Neural progenitor cell (in vitro differentiated cells): ENCODE measurements around the gene IL16.

Experiments used
- CTCF ChIP-seq: fragments of 200-600 bp; sonication (generic); IDR thresholded peaks from 2 replicates; pipeline ENCODE4 v1.5.1; 2017; ENCODE audit warnings: antibody characterized with exemption, mild to moderate bottlenecking
- EZH2phosphoT487 ChIP-seq: fragments of 200-600 bp; sonication (generic); IDR thresholded peaks from 2 replicates; pipeline ENCODE4 v1.6.1; 2017; ENCODE audit warnings: antibody characterized with exemption

- TF ChIP-seq CTCF: no peak
- no peak for TF ChIP-seq EZH2phosphoT487
Measured at GRCh38 chr15:81199031-81199779, 2.5 kb downstream of the IL16 start.
